Mesothelial cell of epicardium (in vitro differentiated cells): ENCODE data around the gene MXD1. TPM values are rescaled to one million over a fixed set of nuclear protein-coding genes. Genes with fewer than 3 reads are reported as not detected.

Experiments
- DNase-seq, 2 experiments: peaks; one replicate each; pipeline ENCODE4 v3.0.0; 2021; ENCODE audit warnings: low spot score in 2 of 2; ENCODE audit not compliant: unreplicated experiment in 2 of 2
- H3K27ac Mint-ChIP-seq: 2 replicates; pipeline ENCODE4 v1.8.0; 2021; ENCODE audit warnings: mixed read lengths
- H3K27me3 Mint-ChIP-seq: 2 replicates; pipeline ENCODE4 v1.8.0; 2021; ENCODE audit warnings: low read depth, mixed read lengths
- H3K36me3 Mint-ChIP-seq: 2 replicates; pipeline ENCODE4 v1.8.0; 2021; ENCODE audit warnings: mixed read lengths
- H3K4me1 Mint-ChIP-seq: 2 replicates; pipeline ENCODE4 v1.8.0; 2021; ENCODE audit warnings: mixed read lengths
- H3K4me3 Mint-ChIP-seq: 2 replicates; pipeline ENCODE4 v1.8.0; 2021; ENCODE audit warnings: mild to moderate bottlenecking, moderate library complexity, mixed read lengths
- H3K9me3 Mint-ChIP-seq: 2 replicates; pipeline ENCODE4 v1.8.0; 2021; ENCODE audit warnings: mixed read lengths
- total RNA-seq: library from RNA; stranded (reverse); gene quantifications from 3 replicates; pipeline ENCODE4 v1.2.1, GENCODE V29; 2021
- TF ChIP-seq, protein P1 (sequence below): fragments of 200-600 bp; sonication (generic); IDR thresholded peaks from one replicate; pipeline ENCODE4 v1.5.0; 2021; ENCODE audit warnings: antibody characterized with exemption; ENCODE audit not compliant: unreplicated experiment

Gene MXD1
- total RNA-seq, 1 donor from 2014 or later: 8.7 TPM

GRCh38 chr2:69977186-69977585, 62.3 kb downstream of the MXD1 start:
- Mint-ChIP-seq H3K27me3 (no peaks in the 10 kb centered on the region), H3K4me3 (no peak overlapping the region), H3K9me3 (no peaks in the 10 kb centered on the region), H3K36me3 (no peaks in the 10 kb centered on the region), H3K4me1 (peaks cover 12% of the 10 kb centered on the region), H3K27ac (no peak overlapping the region)
- TF ChIP-seq, protein P1, sequence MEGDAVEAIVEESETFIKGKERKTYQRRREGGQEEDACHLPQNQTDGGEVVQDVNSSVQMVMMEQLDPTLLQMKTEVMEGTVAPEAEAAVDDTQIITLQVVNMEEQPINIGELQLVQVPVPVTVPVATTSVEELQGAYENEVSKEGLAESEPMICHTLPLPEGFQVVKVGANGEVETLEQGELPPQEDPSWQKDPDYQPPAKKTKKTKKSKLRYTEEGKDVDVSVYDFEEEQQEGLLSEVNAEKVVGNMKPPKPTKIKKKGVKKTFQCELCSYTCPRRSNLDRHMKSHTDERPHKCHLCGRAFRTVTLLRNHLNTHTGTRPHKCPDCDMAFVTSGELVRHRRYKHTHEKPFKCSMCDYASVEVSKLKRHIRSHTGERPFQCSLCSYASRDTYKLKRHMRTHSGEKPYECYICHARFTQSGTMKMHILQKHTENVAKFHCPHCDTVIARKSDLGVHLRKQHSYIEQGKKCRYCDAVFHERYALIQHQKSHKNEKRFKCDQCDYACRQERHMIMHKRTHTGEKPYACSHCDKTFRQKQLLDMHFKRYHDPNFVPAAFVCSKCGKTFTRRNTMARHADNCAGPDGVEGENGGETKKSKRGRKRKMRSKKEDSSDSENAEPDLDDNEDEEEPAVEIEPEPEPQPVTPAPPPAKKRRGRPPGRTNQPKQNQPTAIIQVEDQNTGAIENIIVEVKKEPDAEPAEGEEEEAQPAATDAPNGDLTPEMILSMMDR: no peak
- DNase-seq: no peak

- Mint-ChIP-seq H3K36me3 (no peaks in the 10 kb centered on the region), H3K4me1 (peaks cover 12% of the 10 kb centered on the region), H3K9me3 (no peaks in the 10 kb centered on the region), H3K4me3 (no peak overlapping the region), H3K27ac (no peak overlapping the region), H3K27me3 (no peaks in the 10 kb centered on the region)
- TF ChIP-seq, protein P1: no peak
- DNase-seq: no peak
Measured at GRCh38 chr2:69977906-69978482, 63.1 kb downstream of the MXD1 start.

DNA sequence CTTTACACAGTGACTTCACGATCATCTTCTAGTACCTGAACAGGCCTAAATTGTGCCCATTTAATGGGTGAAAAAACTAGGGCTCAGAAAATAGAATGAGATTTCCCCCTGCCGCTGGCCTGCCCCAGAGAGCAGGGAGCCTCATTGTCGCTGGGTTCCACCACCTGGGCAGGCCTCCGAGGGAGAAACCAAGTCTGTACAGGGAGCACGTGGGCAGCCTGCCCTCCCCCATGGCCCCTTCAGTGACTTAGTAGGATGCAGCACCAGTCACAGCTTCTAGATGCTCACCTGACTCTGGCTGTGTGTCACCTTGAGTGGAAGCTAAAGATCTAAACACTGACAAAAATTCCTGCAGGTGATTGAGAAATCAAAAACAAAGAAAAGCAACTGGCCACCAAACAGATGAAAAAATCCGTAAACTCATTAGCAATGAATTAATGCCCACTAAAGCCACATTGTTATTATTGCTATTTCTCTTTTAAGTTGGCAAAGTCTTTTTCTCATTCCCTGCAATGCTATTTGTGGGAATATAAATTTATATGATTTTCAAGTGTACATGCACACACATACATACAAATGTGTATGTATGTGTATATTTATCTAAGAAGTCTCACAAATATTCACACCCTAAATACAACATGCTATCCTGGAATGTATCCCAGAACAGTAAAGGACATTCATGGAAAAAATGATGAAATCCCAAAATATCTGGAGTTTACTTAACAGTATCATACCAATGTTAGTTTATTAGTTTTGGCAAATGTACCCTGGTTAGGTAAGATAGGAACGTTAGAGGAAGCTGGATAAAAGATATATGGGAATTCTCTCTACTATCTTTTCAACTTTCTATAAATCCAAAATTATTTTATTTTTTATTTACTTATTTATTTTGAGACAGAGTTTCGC, 65.2 kb downstream of the MXD1 start:
- H3K27ac Mint-ChIP-seq: no peak overlapping the region
- H3K4me1 Mint-ChIP-seq: peaks cover 12% of the 10 kb centered on the region
- peaks cover 2% of the 10 kb centered on the region for H3K9me3 Mint-ChIP-seq
- peaks cover 1% of the 10 kb centered on the region for H3K36me3 Mint-ChIP-seq
- DNase-seq: no peak
- H3K27me3 Mint-ChIP-seq: no peaks in the 10 kb centered on the region
- H3K4me3 Mint-ChIP-seq: no peak overlapping the region
- TF ChIP-seq, protein P1: no peak

GRCh38 chr2:69983392-69983966, 68.6 kb downstream of the MXD1 start:
- Mint-ChIP-seq H3K9me3 (peaks cover 4% of the 10 kb centered on the region), H3K4me1 (peaks cover 2% of the 10 kb centered on the region), H3K27ac (no peak overlapping the region), H3K36me3 (peaks cover 6% of the 10 kb centered on the region), H3K4me3 (no peak overlapping the region), H3K27me3 (no peaks in the 10 kb centered on the region)
- DNase-seq: no peak
- TF ChIP-seq, protein P1: no peak

DNA sequence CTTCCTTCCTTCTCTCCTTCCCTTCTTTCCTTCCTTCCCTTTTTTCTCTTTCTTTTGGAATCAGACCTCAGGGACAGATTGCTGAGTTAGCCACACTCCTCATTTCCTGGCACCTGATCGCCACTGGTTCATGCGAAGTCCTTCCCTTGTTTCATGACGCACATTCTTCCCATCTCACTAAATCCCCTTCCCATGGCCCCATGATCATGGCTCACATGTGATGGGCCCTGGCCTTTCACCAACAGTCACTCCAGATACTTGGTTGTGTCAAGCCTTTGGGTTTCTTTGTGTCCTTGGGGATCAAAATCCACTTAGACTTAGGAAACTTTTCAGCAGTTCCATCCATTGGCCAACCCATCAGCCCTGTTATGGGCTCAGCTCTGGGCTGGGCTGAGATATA, 70.3 kb downstream of the MXD1 start:
- Mint-ChIP-seq H3K36me3 (peaks cover 6% of the 10 kb centered on the region), H3K4me1 (no peaks in the 10 kb centered on the region), H3K27me3 (no peaks in the 10 kb centered on the region), H3K27ac (no peak overlapping the region), H3K4me3 (no peak overlapping the region), H3K9me3 (peaks cover 4% of the 10 kb centered on the region)
- TF ChIP-seq, protein P1: no peak
- no peak for DNase-seq
